ENCODE measurements around the gene SP1.
"Not testable (repeated sequence)": the region's sequence is repeated elsewhere in the genome, so short reads cannot be mapped to it uniquely, and the experiment has no call there.

The SP1 gene

GRCh38 chr12:53414756-53415417 lies 34.9 kb downstream of the SP1 start:
- DNase-seq, result no peak

- not testable (repeated sequence) for DNase-seq
Measured at GRCh38 chr12:53415752-53416389, 35.9 kb downstream of the SP1 start.

- not testable (repeated sequence) for DNase-seq
Measured at GRCh38 chr12:53417291-53417816, 37.4 kb downstream of the SP1 start.

- no peak for DNase-seq
Measured at GRCh38 chr12:53418221-53418620, 38.2 kb downstream of the SP1 start.

GRCh38 chr12:53419756-53420155 lies 39.8 kb downstream of the SP1 start:
- DNase-seq, result no peak

GRCh38 chr12:53422247-53422646 lies 42.3 kb downstream of the SP1 start:
- not testable (repeated sequence) for DNase-seq

GRCh38 chr12:53423597-53423996 lies 43.6 kb downstream of the SP1 start, which contains the start of gene AMHR2:
TSS of gene AMHR2 (plus strand) at chr12:53423855. CDS start at chr12:53423935, 80 bp downstream.
- no peak for DNase-seq

GRCh38 chr12:53424626-53425514 lies 44.9 kb downstream of the SP1 start:
- DNase-seq, result no peak

- no peak for DNase-seq
Measured at GRCh38 chr12:53425515-53426150, 45.7 kb downstream of the SP1 start.

GRCh38 chr12:53427905-53428594 lies 48.1 kb downstream of the SP1 start:
- no peak for DNase-seq

- no peak for DNase-seq
Measured at GRCh38 chr12:53428741-53429140, 48.8 kb downstream of the SP1 start.

GRCh38 chr12:53430116-53430515 lies 50.1 kb downstream of the SP1 start:
- DNase-seq, result no peak

GRCh38 chr12:53431187-53431586 lies 51.2 kb downstream of the SP1 start:
- DNase-seq, result no peak

GRCh38 chr12:53435326-53435725 lies 55.4 kb downstream of the SP1 start:
- not testable (repeated sequence) for DNase-seq

- not testable (repeated sequence) for DNase-seq
Measured at GRCh38 chr12:53439582-53439981, 59.6 kb downstream of the SP1 start.

- DNase-seq, result peak; percentile 99
Measured at GRCh38 chr12:53441040-53441833, 61.3 kb downstream of the SP1 start, which contains the start of gene PRR13. TSS of gene PRR13 (plus strand) at chr12:53441734. CDS start at chr12:53442715, 981 bp downstream.

GRCh38 chr12:53443955-53444354 lies 64.0 kb downstream of the SP1 start:
- DNase-seq, result no peak

GRCh38 chr12:53444593-53445325 lies 64.8 kb downstream of the SP1 start:
- DNase-seq, result not testable (repeated sequence)

GRCh38 chr12:53450936-53451335 lies 71.0 kb downstream of the SP1 start:
- no peak for DNase-seq

GRCh38 chr12:53451661-53452158 lies 71.7 kb downstream of the SP1 start, which contains the start of gene PCBP2:
TSS of gene PCBP2 (plus strand) at chr12:53452102. CDS start at chr12:53454801, 2,699 bp downstream.
- DNase-seq, result peak; percentile 99
